Bone marrow (tissue), 2 donors: ENCODE measurements around the gene COL19A1.

ENCODE experiments used
- DNase-seq, 2 donors: peaks; one replicate each; lab custom pipeline; 2025; lab: John Stamatoyannopoulos, UW

COL19A1 gene

DNA sequence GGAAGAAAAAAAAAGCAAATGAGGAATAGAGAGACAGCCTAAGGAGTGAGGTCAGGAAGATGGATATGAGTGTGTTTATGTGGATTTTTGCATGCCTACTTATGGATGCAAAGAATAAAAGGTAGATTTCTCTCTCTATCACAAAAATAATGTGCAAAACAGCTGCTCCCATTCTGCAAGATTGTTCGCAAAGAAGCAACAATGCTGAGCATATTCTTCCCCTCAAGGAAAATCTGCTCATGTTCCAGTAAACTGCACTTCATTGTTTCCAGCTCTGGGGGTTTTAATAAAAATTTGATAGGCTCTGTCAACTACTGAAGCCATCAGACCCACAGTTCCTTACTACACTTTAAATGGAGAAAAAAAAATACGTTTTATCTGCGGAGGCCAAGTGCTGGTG is 259.2 kb downstream of the COL19A1 start:
- DNase-seq = no peak

DNA sequence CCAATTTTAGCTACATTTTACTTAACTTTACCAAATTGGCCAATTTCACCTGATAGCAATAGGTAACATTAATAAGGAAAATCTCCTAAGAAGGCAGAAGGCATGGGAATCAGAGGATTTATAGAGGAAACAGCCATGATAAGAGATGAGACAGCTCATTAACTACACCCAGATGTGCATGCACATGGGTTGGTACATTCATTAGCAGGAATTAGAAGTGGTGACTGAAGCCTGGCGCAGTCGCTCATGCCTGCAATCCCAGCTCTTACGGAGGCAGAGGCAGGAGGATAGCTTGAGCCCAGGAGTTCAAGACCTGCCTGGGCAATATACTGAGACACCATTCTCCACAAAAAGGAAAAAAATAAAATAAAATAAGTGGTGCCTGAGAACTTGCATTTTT is 263.0 kb downstream of the COL19A1 start:
- DNase-seq = no peak

DNA sequence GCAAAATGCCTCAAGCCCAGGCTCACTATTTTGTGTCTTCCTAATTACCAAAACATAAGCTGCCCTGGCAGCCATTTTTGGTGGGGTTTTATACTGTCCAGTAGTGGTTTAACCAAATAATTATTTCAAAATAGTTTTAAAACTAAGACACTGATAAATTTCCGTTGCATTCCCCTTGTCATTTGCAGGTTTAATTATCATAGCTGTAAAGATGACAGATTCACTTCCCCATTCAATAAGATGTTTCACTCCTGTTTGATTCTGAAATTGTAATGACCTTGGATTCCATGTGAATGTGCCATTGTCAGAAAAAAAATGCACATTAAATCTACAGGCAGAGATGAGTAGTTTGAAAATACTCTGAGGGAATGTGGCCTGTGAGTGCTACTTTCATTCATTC is 264.5 kb downstream of the COL19A1 start:
- no peak for DNase-seq

DNA sequence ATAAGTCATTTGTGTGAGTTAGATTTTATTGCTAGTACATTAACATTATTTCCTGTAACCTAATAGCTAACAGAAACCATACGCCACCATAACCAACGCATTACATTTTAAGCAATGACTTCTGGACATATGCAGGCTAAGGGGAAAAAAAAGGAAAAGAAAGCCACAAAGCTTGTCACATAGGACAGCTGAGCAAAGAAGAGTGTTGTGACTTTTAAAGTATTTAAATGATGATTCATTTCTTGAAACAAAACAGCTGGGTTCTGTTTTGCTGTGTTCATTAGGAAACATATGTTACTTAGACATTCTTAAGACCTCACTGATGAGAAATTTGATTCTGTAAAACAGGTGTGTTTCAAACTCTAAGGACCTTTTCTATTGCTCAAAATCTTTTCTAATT is 265.2 kb downstream of the COL19A1 start:
- DNase-seq = no peak

DNA sequence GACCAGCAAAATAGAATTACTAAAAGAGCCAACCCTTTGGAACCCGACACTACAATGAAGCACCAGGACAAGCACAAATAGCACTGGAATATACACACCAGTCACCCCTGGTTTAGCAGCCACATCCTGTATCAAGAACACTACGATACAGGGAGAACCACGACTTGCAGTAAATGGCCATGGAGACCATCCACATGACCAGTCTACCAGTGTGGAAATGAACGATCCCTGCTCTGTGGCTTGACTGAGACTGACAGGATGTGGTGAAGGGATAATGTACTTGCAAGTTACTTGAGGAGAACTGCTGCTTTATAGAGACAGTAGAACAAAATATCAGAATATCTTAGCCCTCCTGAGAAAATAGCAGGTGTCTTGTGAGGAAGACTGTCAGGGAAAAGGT is 266.9 kb downstream of the COL19A1 start:
- no peak for DNase-seq

DNA sequence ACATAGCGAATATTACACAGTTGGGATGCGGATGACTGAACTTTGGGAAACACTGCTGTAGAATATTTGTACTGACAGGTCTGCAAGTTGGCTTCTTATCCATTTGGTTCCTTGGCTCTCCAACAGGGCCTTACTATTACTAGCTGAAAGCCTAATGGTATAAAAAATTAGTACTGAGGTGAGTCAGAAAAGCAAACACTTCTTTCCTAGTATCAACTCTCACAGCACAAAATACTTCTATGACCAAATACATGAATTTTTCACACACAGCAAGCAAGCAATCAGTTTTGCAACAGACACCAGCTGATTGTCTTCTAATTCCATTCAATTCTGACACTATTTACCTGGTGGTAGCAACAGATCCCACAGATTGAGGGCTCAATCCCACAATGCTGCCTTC is 268.2 kb downstream of the COL19A1 start:
- no peak for DNase-seq

DNA sequence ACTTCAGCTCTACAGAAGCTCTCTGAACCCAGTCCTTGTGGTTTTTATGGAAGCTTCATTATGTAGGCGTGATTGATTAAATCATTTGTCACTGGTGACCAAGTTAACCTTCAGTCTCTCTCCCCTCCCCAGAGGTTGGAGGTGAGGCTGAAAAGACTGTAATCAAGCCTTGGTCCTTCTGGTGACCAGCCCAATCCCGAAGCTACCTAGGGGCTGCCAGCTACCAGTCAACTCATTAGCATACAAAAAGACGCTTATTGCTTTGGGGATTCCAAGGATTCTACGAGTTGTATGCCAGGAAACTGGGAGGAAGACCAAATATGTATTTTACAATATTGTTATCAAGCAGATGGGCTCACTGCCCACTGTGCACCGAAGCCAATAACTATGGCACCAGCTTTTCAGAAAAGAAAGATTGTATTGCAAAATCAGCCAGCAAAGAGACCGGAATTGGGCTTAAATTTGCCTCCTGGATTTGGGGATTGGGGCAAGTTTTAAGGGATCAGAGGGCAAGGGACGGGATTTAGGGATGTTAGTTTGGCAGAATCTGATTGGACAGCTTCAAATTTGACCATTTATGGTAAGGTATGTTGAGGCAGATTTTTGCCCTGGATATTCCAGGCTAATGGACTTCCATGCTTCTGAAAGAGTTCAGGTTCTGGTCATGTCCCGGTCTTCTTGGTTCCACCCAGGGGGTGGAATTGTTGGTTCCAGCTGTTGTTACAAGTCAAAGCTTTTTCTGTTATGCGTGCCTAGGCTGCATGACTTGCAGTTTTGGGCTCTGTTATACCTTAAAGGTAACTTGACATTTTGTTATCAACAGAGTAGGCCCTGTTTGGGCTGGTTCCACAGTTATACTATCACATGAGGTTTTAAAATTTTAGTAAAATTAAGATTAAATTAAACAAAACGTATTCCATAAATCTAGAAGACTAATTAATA is 269.1 kb downstream of the COL19A1 start:
- no peak for DNase-seq

DNA sequence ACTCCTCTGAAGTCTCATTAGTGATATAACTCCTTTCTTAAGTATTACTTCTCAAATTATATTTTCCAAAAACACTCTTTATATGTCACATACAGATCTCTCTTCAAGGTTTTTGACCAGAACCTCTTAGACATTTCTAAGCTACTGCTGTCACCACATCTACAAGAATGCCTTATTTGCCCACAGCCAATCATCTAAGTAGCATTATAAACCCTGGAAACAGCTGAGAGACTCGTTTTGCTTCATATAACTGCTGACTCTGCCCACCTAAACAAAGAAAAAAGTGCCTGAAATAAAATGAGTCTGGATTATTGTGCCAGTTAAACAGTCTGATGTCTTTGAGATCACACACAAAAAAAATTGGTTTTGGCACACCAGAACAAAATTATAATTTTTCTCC is 270.6 kb downstream of the COL19A1 start:
- DNase-seq = no peak

DNA sequence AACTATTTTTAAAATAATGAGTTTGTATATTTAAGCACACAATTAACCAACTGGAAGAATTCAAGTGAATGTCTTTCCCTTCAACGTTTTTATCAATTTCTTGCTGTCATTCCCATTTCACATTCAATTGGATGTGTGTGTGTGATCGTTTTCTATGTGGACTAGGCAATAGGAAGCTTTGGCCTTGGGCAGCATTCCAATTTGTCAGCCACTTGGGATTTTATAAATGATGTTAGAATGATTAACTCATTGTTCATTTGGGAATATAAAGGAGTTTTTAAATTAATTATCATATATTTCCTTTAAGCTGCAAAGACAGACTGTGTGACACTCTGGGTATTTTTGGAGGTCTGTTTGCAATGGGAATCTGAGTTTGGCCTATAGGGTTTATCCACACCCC is 274.1 kb downstream of the COL19A1 start:
- DNase-seq = no peak

DNA sequence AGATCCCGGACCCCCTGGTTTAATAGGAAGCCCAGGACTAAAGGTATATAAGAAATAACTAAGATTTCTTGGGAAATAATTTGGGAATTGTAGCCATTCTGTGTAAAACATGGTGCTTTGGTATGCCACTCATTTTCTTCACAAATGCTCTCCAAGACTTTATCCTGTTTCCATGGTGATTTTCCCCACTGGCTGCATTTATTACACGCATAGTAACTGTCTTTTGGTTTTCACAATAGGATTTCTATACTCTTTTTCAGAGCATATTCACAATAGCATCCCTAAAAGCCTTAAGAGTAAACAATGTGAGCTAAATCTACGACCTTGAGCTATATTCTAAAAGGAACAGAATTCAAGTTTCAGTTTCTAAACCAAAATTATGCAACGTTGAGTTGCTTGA is 275.7 kb downstream of the COL19A1 start:
- no peak for DNase-seq

DNA sequence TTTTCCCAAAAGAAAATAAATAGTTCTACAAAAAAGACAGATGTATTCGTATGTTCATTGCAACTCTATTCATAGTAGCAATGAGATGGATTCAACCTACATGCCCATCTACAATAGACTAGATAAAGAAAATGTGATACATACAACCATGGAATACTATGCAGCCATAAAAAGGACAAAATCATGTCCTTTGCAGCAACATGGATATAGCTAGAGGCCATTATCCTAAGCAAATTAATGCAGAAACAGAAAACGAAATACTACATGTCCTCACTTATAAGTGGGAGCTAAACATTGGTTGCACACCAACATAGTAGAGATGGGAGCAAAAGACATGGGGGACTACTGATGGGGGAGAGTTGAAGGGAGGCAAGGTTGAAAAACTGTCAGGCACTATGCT is 278.8 kb downstream of the COL19A1 start:
- DNase-seq = no peak

DNA sequence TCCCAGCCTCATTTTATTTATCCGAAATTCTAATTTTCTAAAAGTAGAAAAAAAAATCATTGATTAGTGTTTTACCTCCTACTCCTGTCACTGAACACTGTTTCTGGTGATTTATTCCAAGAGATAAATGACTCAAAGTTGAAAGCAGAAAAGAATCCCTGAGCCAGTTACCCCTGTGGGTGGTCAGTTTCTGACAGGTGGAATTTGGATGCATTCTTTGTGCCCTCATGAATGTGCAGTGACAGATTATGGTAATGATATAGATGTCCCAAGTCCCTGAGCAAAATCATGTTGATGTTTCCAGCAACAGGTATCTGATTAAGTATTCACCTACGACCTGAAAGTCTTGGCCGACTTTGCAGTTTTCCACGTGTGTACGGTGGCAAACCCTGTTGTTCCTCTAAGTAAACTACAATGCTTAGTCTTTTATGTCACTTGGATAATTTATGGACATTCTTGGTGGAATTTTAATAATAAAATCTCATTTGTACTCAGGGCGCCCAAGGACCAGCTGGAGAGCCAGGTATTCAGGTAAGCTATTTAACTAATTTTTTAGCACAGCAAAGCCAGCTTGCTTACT is 282.9 kb downstream of the COL19A1 start:
- no peak for DNase-seq

DNA sequence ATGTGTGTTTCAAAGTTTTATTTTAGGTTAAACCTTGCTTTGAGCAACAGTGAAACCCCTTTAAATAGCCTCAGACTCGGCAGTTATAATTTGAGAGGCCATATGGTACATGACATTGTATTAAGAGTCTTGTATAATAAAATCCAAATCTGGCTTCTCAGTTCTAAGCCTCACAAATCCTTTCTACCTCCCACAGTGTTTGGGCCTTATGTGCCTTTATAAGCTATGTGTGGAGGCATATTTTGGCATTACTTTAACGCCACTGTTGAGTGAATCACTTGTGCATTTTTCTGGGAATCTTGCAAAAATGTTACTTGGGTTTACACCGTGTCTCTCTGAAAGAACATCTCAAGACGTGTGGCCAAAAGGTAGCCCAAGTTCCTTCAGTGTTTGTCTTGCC is 284.2 kb downstream of the COL19A1 start:
- no peak for DNase-seq

DNA sequence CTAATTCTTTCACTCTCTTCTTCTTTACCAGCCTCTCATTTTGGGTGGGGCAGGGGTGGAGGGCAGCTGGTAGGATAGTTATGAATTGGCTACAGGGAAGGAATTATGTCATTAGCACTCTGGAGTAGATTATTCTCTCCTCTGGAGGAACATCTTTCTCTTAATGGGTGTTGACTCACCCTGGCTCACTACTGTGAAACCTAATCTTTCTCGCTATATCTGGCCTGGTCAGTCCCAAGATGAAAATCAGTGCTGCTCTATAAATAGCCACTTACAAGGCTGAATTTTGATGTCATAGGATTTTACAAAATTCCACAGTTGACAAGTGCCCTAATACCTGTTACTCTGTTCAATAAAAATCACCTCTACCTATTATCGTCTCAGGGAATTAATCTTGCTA is 285.3 kb downstream of the COL19A1 start:
- DNase-seq = no peak

DNA sequence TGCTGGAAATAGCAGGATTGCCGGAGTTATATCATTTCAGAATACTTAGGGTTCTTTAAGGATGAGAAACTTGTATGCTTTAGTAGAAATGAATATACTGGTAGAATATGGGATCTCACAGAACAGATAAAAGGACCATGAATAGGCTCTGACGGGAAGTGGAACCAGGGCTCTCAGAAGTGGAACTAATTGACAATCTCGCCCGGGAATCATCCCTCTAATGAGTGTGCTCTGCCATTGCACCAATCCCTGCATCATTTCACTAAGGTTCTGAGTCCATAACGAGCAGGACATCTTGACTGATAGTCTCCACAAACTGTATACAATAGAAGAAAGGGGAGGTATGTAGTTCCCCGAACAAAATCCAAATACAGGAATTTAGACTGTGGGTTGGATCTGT is 286.4 kb downstream of the COL19A1 start:
- DNase-seq = no peak

DNA sequence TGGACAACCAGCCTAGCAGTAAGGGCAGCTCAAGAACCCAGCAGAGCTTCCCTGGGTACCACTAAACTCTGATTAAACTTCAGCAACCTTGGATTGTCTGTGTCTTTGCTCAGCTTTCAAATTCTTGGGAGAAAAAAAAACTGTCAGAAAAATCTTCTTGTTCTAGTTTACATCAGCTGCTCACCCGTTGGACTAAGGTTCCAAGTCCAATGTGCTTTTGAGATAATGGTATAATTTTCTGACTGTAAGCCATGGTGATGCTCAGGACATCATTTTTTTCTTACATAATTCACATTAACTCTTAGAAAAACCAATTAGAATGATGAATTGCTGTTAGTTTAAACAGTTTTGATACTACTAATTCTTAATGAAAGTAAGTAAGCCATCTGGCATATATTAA is 290.7 kb downstream of the COL19A1 start:
- DNase-seq = no peak

DNA sequence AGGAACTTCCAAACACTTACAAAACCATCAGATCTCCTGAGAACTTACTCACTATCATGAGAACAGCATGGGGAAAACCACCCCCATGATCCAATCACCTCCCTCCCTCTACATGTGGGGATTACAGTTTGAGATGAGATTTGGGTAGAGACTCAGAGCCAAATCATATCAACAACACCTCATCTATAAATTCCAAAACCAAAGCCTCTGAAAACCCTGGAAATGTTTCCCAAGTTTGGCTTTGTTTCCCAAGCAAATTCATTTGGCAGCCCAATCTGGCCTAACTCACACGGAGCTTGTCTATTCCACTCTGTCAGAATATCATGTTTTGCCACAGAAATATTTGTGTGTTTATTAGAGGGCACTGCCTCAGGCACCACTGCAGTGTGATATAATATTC is 293.9 kb downstream of the COL19A1 start:
- DNase-seq = no peak

DNA sequence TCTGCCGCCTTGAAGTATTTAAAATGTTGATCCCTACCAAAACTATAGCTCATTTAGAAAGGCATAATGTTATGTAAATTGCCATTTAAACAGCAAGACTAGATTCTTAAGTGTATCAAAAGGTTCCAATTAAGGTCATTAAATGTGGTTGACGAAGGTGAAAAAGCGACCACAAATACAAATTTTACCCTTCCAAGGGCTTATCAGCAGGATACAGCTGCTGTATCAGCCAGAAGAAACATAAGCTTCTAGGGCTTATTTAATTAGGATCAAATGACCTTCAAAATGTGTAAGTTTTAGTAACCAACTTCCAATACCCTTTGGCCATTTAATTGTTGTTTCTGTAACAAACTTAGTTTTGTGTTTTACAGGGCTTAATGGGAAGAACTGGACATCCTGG is 296.6 kb downstream of the COL19A1 start:
- no peak for DNase-seq

DNA sequence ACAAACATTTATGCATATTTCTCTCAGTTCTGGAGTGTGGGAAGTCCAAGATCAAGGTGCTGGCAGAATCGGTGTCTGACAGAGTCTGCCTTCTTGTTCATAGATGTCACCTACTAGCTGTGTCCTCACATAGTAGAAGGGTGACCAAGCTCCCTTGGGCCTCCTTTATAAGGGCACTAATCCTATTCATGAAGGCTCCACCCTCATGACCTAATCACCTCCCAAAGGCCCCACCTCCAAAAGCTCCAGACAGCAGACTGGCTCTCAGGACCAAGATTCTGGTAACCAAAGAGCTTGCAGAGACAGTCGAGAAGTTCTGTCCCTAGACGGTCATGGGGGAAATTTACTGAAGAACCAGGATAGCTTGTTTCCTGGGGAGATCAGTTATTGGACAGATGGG is 297.4 kb downstream of the COL19A1 start:
- DNase-seq = no peak

DNA sequence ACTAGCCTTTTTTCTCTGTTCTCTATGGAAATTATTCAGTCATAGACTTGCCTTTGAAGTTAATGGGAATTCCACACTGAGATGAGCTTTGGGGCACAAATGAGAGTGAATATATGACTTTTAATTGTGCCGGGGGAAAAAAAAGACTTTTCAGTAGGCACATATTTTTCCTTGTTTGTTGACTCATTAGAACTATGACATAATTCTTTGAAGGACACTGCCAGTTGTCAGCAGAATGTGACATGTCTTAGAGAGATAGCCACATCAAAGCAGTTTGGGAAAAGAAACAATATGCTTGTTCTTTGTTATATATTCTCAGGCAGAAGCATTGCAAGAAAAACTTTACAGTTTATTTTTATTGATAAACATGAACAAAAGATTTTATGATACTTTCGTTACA is 298.2 kb downstream of the COL19A1 start:
- DNase-seq = no peak

DNA sequence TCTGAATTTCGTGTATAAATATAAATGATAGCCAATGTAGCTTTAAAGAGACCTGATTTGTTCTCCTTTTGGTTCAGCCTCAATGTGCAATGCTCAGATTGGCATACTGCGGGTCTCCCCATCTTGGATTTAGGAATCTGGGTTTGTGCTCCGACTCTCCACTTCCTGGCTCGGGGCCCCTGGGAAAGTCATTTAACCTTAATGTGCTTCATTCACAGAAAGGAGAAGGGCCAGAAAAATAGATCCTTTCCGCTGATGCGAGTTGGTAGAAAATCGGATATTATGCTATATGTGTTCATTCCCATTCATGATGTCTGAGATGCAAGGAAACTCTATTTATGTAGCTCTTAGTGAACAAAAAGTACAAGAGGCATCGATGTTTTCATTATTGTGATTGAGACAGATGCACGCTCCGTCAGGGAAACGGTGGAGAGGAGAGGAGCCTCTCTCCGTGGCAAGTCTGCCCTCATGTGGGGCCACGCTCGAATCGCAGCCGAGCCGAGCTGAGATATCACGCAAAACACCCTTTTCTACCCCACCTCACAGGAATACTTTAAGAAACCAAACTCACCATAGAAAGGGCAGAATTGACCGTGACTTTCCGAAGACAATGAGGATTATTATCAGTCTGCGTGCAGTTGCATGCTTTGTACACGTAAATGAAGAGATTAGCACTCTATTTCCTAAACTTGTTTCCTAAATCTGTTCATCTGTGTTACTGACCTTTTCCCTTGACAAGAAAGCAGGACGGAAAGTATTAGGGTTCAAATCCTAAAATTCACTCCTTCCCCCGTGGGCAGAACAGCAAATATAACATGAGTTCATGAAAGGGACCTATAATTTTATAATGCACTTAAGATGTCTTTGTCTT is 300.0 kb downstream of the COL19A1 start:
- no peak for DNase-seq

DNA sequence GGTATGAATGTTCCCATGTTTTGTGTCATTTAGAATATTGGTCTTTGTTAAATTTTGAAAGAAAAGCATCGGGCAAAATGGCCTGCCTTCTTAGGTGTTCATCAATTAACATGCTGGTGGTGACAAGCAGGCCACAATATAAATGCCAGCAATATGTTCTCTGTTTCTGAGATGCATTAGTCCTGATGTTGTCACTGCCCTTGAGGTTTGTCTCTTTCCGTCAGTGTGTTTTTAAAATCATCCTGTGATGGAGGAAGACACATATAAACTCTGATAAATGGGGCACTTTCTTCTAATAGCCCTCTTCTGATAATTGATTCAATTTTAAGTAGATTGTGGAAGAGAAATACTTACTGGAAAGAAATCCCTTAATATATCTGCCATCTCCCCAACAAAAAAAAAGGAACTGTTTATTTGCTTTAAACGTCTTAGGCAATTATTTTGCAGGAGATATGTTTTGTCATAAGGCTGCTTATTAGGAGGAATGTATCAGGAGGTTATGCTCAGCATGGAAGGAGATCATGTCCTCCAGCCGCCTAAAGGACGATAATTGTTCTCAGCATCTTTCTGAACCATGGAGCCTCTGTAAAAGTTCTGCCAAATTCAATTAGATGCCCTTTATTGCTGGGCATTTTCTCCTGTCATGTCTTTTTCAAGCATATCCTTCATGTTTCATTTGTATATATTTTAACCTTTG is 302.5 kb downstream of the COL19A1 start:
- DNase-seq = no peak
